DMS53 (cell line): ENCODE data around the gene SUCLG1.
"Not testable (repeated sequence)": the region's sequence is repeated elsewhere in the genome, so short reads cannot be mapped to it uniquely, and the experiment has no call there.

Experiments
- DNase-seq: peaks from one replicate; lab custom pipeline; 2025; lab: John Stamatoyannopoulos, UW

SUCLG1 gene

DNA sequence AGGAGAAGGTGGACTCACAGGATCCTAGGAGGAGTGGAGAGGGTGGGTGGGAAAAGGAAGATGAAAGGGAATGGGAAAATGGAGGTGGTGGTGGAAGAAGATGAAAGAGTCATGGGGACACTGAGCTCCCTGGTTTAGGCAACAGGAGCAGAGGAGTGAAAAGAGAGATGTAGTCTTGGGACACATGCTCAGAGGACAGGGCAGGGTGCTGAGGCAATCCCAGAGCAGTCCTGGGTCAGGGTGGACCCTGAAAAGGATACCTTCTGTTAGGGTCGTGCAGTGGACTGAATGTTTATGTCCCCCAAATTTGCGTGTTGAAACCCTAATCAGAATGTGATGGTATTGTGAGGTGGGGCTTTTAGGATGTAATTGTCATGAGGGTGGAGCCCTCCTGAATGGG lies 37.9 kb downstream of the SUCLG1 start:
- DNase-seq = no peak

DNA sequence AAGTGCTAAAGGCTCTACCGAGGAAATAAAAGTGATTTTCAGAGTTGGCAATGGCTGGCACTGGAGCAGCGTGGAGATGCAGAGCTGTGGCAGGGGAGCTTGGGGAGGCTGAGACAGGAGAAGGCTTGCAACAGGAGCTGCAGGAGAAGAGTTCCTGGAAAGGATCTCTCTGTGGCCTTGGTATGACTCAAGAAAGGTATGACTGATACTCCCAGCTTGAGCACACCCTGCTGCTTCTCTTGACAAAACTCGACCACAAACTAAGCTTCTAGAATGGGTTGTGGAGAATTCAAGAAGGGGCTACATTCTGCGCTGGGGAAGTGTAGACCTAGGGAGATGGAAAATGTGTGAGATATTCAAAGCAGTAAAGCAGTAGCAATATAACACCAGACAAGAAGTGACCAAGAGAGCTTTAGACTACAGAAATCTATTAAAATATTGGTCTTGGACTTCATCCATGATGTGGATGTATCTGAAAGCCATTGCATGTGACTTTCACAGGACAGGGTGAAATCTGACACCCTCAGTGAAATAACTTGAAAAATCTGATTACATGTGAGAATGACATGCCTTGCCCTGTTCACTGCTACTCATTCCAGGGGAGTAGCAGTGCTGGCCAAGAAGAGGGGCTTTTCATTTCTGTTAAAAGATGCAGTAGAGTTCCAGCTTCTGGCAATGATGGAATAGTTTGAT lies 41.5 kb downstream of the SUCLG1 start:
- DNase-seq = no peak

DNA sequence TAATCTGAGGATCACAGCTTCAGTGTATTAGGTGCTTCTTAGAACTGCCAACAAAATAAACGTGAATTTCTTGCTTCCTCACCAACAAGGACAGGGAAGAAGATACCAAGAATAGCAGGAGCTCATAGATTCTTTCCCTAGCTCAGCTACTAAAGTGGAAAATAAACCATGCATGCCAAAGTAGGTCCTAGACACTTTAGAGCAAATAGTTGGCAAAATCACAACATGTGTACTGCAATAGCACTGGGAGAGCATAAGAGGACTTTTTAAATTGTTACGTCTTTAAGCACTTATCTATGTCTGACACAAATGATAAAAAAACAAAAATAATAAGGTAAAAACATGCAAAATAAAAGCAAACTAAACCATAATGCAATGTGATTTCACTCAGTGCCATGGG lies 49.5 kb downstream of the SUCLG1 start:
- DNase-seq = no peak

DNA sequence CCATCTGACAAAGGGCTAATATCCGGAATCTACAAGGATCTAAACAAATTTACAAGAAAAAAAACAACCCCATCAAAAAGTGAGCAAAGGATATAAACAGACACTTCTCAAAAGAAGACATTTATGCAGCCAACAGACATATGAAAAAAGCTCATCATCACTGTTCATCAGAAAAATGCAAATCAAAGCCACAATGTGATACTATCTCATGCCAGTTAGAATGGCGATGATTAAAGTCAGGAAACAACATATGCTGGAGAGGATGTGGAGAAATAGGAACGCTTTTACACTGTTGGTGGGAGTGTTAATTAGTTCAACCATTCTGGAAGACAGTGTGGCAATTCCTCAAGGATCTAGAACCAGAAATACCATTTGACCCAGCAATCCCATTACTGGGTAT lies 57.0 kb downstream of the SUCLG1 start:
- not testable (repeated sequence) for DNase-seq

DNA sequence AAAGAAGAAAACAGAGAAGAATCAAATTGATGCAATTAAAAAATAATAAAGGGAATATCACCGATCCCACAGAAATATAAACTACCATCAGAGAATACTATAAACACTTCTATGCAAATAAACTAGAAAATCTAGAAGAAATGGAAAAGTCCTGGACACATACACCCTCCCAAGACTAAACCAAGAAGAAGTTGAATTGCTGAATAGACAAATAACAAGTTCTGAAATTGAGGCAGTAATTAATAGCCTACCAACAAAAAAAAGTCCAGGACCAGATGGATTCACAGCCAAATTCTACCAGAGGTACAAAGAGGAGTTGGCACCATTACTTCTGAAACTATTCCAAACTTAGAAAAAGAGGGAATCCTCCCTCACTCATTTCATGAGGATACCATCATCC lies 59.2 kb downstream of the SUCLG1 start:
- not testable (repeated sequence) for DNase-seq

DNA sequence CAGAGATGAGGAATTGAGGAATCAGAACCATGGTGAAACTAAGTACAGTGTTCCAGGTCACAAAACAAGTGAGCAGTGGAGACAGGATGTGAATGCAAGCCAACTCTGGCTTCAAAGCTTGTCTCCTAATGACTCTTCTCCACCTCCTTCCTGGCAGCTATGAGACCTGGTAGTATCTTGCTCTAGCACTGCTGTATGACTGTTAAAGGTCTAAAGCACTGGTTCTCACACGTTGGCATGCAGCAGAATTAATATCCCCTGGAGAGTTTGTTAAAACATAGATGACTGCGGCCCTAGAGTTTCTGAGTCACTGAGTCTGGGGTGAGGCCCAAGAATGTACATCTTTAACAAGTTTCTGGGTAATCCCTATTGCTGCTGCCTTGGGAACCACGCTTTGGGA lies 63.3 kb downstream of the SUCLG1 start:
- no peak for DNase-seq

DNA sequence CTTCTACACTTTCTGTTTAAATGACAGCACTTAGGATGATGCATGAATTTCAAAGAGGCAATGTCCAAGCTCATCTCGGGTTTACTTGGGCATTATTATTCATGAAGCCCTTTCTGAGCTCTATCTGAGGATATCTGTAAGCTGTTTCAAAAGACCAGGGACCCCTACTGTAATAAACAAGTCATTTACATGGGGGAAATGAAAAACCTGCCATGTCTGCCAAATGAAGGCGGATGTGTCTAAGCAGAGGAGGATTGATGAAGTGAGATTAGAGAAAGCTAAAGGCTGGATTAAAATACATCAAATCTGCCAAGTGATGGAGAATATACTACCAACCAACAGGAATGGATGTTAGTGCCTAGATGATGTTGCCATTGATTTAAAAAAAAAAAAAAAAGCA lies 64.5 kb downstream of the SUCLG1 start:
- no peak for DNase-seq

DNA sequence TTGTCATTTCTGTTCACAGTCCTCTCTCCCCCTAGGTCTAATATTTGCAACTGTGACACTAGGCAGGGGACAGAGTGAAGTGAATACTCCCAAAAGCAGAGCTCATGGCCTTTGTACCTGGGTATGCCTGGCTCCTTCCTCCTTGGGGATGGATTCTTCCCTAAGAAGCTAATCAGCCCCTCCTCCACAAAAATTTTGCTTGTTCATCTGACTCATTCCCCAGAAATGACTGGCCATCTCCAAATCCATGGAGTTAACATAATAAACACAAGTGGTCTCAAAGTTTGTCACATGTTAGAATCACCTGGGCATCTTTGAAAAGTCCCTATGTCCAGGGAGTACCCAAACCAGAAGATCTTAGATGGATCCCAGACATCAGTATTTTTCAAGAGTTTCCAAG lies 65.3 kb downstream of the SUCLG1 start:
- DNase-seq = no peak

DNA sequence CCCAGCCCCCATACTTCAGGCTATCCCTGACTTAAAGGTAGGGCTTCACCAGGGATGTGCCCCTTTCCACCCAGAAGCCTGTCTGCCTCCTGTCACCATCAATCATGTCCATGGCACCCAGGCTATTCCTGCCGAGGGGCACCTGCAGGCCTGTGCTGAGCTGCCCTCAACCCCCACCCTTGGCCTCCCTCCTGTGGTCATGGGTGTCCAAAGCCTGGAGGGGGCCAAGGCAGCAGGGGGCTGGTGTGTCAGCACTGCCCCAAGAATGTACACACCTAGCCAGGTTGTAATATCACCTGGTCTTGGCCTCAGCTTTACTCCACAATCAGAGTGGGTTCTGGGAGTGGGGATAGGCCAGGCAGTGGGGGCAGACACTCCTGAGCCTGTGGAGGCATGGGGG lies 69.3 kb downstream of the SUCLG1 start:
- no peak for DNase-seq

DNA sequence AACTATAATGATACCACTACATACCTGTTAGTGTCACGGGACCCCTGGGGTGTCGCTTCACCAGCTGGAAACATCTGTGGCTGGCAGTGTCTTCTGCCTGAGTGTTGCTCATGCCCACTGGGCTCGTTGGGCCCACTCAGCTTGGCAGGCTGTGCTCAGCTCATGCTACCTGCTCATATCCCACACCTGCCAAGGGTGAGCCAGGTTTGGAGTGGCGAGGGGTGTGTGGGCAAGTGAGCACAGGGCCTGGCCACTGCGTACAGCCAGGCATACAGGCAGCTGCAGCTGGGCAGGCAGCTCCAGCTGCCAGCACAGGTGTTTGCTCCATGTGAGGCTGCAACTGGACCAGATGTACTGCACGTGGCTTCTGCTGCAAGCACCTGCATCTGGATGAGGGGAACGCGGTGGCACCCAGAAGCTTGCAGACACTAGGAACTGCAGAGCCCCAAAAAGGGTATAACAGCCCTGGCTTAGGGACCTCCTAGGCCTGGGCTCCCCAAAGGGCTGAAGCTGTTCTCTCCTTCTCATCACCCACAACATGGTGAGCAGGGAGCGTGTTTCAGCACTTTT lies 70.1 kb downstream of the SUCLG1 start:
- DNase-seq = no peak

DNA sequence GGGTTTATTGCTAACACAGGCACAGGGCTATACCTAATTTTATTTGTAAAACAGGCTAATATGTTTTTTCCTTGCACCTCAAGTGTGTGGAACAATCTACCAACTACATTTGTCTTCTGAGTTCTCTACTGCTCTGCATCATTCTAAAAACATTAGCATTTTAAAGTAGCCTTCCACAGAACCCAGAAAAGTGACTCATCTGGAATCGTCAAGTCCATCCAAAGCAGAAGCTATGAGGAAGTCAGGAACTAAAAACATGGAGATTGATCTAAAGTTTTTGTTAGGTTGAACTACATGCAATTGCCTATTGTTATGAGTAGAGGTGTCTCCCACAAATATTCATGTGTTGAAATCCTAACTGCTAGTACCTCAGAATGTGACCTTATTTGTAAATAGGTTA lies 70.9 kb downstream of the SUCLG1 start:
- no peak for DNase-seq

DNA sequence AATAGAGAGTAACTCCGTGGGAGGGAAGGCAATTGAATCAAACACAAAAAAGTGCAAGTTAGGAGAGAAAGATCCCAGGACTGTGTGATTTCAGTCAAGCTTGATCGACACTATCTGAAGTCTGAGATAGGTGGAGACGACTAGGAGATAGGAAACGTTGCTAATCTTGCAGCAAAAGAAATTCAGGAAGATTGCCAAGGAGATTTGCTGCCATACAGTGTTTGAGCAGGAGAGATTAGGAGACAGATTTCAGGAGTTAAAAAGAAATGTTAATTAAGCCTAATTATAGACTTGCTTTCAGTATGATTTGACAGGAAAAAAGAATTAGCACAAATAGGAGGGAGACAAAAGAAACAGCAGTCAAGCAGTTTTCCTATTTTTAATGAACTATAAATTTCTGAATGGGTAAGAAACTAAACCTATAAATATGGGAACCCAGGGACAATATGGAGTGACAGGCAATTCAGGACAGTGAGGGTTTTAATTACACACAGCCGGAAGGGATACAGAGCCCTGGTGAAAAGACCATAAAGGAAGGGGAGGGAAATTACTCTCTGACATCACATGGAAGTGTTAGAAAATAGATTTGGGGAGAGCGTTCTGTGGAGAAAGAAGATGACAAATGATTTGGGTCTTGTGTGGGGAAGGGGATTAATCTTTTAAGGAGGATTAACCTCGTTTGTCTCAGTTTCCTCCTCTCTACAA lies 72.6 kb downstream of the SUCLG1 start:
- no peak for DNase-seq

DNA sequence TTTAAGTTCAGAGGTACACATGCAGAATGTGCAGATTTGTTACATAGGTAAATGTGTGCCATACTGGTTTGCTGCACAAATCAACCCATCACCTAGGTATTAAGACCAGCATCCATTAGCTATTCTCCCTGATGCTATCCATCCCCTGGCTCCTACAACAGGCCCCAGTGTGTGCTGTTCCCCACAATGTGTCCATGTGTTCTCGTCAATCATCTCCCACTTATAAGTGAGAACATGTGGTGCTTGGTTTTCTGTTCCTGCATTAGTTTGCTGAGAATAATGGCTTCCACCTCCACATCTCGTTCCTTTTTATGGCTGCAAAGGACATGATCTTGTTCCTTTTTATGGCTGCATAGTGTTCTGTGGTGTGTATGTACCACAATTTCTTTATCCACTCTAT lies 75.8 kb downstream of the SUCLG1 start:
- DNase-seq = no peak

DNA sequence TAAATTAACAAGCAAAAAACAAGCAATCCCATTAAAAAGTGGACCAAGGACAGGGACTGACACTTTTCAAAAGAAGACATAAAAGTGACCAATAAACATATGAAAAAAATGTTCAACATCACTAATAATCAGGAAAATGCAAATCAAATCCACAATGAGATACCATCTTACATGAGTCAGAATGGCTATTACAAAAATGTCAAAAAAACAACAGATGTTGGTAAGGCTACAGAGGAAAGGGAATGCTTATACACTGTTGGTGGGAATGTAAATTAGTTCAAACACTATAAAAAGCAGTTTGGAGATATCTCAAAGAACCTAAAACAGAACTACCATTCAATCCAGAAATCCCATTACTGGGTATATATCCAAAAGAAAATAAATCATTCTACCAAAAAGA lies 78.2 kb downstream of the SUCLG1 start:
- no peak for DNase-seq

DNA sequence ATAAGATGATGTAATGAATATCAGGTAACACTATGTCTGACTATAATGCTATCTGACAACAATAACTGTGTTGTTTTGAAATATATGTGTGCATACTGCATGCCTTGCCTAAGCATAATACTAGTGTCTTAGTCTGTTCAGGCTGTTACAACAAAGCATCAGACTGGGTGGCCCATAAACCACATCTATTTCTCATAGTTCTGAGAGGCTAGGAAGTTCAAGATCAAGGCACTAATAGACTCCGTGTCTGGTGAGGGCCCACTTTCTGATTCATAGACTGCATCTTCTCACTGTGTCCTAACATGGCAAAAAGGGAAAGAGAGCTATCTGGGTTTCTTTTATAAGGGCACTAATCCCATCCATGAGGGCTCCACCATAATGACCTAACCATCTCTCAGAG lies 80.1 kb downstream of the SUCLG1 start:
- DNase-seq = no peak

DNA sequence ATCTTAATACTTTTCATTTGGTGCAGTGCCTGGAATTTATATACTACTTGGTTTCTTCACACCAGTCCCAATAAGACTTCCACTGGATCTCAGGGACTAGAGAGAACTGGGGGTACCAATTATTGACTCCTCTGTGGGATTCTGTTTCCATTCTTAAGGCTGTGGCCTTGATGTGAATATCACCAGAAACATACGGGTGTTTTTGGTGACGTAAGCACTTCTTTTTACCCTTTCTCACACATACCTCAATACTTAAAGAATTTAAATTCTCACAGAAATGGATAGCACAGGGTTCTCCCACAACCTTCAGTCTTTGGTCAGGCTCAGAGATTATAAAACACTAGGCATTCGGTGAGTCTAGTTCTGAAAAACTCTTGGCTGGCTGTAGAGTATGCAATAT lies 84.1 kb downstream of the SUCLG1 start:
- no peak for DNase-seq

DNA sequence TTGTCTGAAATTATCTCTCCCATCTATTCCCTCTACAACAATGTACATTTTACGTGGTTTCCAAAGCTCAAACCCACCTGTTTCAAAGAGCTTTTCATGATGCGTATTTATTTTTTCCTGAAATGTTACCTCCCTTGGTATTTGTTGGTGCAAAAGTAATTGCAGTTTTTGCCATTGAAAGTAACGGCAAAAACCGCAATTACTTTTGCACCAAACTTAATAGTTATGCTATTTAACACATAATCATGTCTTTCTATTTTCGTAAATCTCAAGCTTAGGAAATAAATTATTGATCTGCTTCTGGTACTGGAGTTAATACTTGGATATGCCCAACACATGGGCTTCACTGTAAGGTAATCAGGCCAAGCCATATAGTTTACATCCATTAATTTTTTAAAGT lies 85.2 kb downstream of the SUCLG1 start:
- no peak for DNase-seq
